Measurements from ENCODE around the gene SKI. TPM values are rescaled to one million over a fixed set of nuclear protein-coding genes. Genes with fewer than 3 reads are reported as not detected.

Gene SKI
- total and polyA plus RNA-seq, 2 of the 8 experiments (the other 6 are each of a cell fraction or from before 2014, with no cell fraction given), result 8.3 to 87.6 TPM

GRCh38 chr1:2322581-2323211, 94.6 kb downstream of the SKI start (continued):
- TF ChIP-seq SIN3A (conservative IDR thresholded peaks at IDR 0.05 in 1 of 2, IDR thresholded peaks at IDR 0.05 in 1 of 2; ENCODE audit: low read depth in 1 of 2, low read length in 2 of 2), result no peak
- no peak for TF ChIP-seq SRF (IDR thresholded peaks at IDR 0.05; ENCODE audit: low read depth, low read length)
- no peak for TF ChIP-seq TBP (IDR thresholded peaks at IDR 0.05; ENCODE audit: low read depth, low read length)
- no peak for TF ChIP-seq JUN (IDR thresholded peaks at IDR 0.05; ENCODE audit: low read depth, low read length)

Data from H1 (cell line).